Neuron (in vitro differentiated cells): ENCODE results near the gene ZNF654.
"Not testable (repeated sequence)": the region's sequence is repeated elsewhere in the genome, so short reads cannot be mapped to it uniquely, and the experiment has no call there.

Experiments used
- H2AFZ ChIP-seq: one replicate; pipeline ENCODE4 v1.6.1; 2013; ENCODE audit warnings: low read depth, mild to moderate bottlenecking, inconsistent platforms, low read length, moderate library complexity
- H3K27me3 ChIP-seq: one replicate; pipeline ENCODE4 v1.6.1; 2013; ENCODE audit warnings: low read length; ENCODE audit not compliant: insufficient read depth
- H3K36me3 ChIP-seq: one replicate; pipeline ENCODE4 v1.6.1; 2013; ENCODE audit warnings: low read length; ENCODE audit not compliant: insufficient read depth
- H3K4me1 ChIP-seq: one replicate; pipeline ENCODE4 v1.6.1; 2013; ENCODE audit warnings: low read length; ENCODE audit not compliant: insufficient read depth
- H3K4me3 ChIP-seq: 2 replicates; pipeline ENCODE4 v1.5.1; 2013; ENCODE audit warnings: mild to moderate bottlenecking, low read length, moderate library complexity
- H3K9me3 ChIP-seq: one replicate; pipeline ENCODE4 v1.6.1; 2013; ENCODE audit warnings: low read length

The ZNF654 gene

GRCh38 chr3:88082854-88083253 lies 23.8 kb downstream of the ZNF654 start:
- Histone ChIP-seq H3K4me3 (no peak overlapping the region), H3K27me3 (no peaks in the 10 kb centered on the region), H3K36me3 (peaks cover 13% of the 10 kb centered on the region), H3K9me3 (peaks cover 4% of the 10 kb centered on the region), H3K4me1 (no peaks in the 10 kb centered on the region), H2AFZ (no peak overlapping the region)

GRCh38 chr3:88084097-88084501 lies 25.0 kb downstream of the ZNF654 start:
- Histone ChIP-seq H3K9me3 (peaks cover 4% of the 10 kb centered on the region), H3K27me3 (no peaks in the 10 kb centered on the region), H2AFZ (no peak overlapping the region), H3K4me3 (no peak overlapping the region), H3K4me1 (no peaks in the 10 kb centered on the region), H3K36me3 (peaks cover 15% of the 10 kb centered on the region)

GRCh38 chr3:88090681-88091080 lies 31.6 kb downstream of the ZNF654 start:
- H2AFZ ChIP-seq: no peak overlapping the region
- peaks cover 2% of the 10 kb centered on the region for H3K9me3 ChIP-seq
- peaks cover 23% of the 10 kb centered on the region for H3K36me3 ChIP-seq
- H3K4me3 ChIP-seq: no peak overlapping the region
- no peaks in the 10 kb centered on the region for H3K27me3 ChIP-seq
- no peaks in the 10 kb centered on the region for H3K4me1 ChIP-seq

GRCh38 chr3:88092270-88092669 lies 33.2 kb downstream of the ZNF654 start:
- Histone ChIP-seq H3K36me3 (peaks cover 20% of the 10 kb centered on the region), H3K27me3 (no peaks in the 10 kb centered on the region), H3K4me1 (no peaks in the 10 kb centered on the region), H2AFZ (no peak overlapping the region), H3K4me3 (no peak overlapping the region), H3K9me3 (no peaks in the 10 kb centered on the region)

- no peaks in the 10 kb centered on the region for H3K27me3 ChIP-seq
- H3K36me3 ChIP-seq: peaks cover 13% of the 10 kb centered on the region
- H3K4me1 ChIP-seq: no peaks in the 10 kb centered on the region
- H3K9me3 ChIP-seq: no peaks in the 10 kb centered on the region
- H2AFZ ChIP-seq: no peak overlapping the region
- no peak overlapping the region for H3K4me3 ChIP-seq
Measured at GRCh38 chr3:88093266-88093665, 34.2 kb downstream of the ZNF654 start.

- Histone ChIP-seq H3K36me3 (peaks cover 11% of the 10 kb centered on the region), H3K4me3 (no peak overlapping the region), H3K9me3 (no peaks in the 10 kb centered on the region), H2AFZ (no peak overlapping the region), H3K27me3 (no peaks in the 10 kb centered on the region), H3K4me1 (no peaks in the 10 kb centered on the region)
Measured at GRCh38 chr3:88101142-88101541, 42.1 kb downstream of the ZNF654 start.

GRCh38 chr3:88105325-88105724 lies 46.3 kb downstream of the ZNF654 start:
- H3K27me3 ChIP-seq: no peaks in the 10 kb centered on the region
- peaks cover 5% of the 10 kb centered on the region for H3K36me3 ChIP-seq
- H2AFZ ChIP-seq: no peak overlapping the region
- H3K4me3 ChIP-seq: no peak overlapping the region
- no peaks in the 10 kb centered on the region for H3K9me3 ChIP-seq
- no peaks in the 10 kb centered on the region for H3K4me1 ChIP-seq

GRCh38 chr3:88112289-88112688 lies 53.2 kb downstream of the ZNF654 start:
- Histone ChIP-seq H3K36me3 (peaks cover 7% of the 10 kb centered on the region), H3K9me3 (no peaks in the 10 kb centered on the region), H3K27me3 (no peaks in the 10 kb centered on the region), H2AFZ (no peak overlapping the region), H3K4me3 (no peak overlapping the region), H3K4me1 (no peaks in the 10 kb centered on the region)

GRCh38 chr3:88113311-88114162 lies 54.5 kb downstream of the ZNF654 start:
- Histone ChIP-seq H3K36me3 (peaks cover 7% of the 10 kb centered on the region), H2AFZ (no peak overlapping the region), H3K4me3 (no peak overlapping the region), H3K27me3 (no peaks in the 10 kb centered on the region), H3K4me1 (no peaks in the 10 kb centered on the region), H3K9me3 (no peaks in the 10 kb centered on the region)

GRCh38 chr3:88114878-88115549 lies 56.0 kb downstream of the ZNF654 start:
- Histone ChIP-seq H3K4me1 (no peaks in the 10 kb centered on the region), H2AFZ (no peak overlapping the region), H3K27me3 (no peaks in the 10 kb centered on the region), H3K9me3 (no peaks in the 10 kb centered on the region), H3K36me3 (peaks cover 7% of the 10 kb centered on the region), H3K4me3 (no peak overlapping the region)

- Histone ChIP-seq H3K4me3 (no peak overlapping the region), H3K4me1 (no peaks in the 10 kb centered on the region), H3K36me3 (peaks cover 14% of the 10 kb centered on the region), H2AFZ (no peak overlapping the region), H3K9me3 (no peaks in the 10 kb centered on the region), H3K27me3 (no peaks in the 10 kb centered on the region)
Measured at GRCh38 chr3:88117683-88118082, 58.6 kb downstream of the ZNF654 start.

GRCh38 chr3:88118603-88119002 lies 59.5 kb downstream of the ZNF654 start:
- peaks cover 14% of the 10 kb centered on the region for H3K36me3 ChIP-seq
- H3K4me3 ChIP-seq, H3K4me1 ChIP-seq, H2AFZ ChIP-seq, H3K9me3 ChIP-seq, H3K27me3 ChIP-seq: not testable (repeated sequence)

GRCh38 chr3:88123526-88123925 lies 64.5 kb downstream of the ZNF654 start:
- no peaks in the 10 kb centered on the region for H3K9me3 ChIP-seq
- H2AFZ ChIP-seq: no peak overlapping the region
- no peak overlapping the region for H3K4me3 ChIP-seq
- no peaks in the 10 kb centered on the region for H3K4me1 ChIP-seq
- H3K36me3 ChIP-seq: peaks cover 15% of the 10 kb centered on the region
- H3K27me3 ChIP-seq: no peaks in the 10 kb centered on the region
